GM12878 (cell line): ENCODE measurements around the gene SPAG9. TPM values are rescaled to one million over a fixed set of nuclear protein-coding genes. Genes with fewer than 3 reads are reported as not detected.
A peak's percentile ranks its signal among the peaks of the same experiment; 100 is the strongest.

Source experiments
- ATAC-seq: fragments of 200-7000 bp; cut with Tn5 transposase; 3 replicates; pipeline ENCODE4 v1.9.1; 2020; ENCODE audit warnings: mild to moderate bottlenecking, moderate library complexity
- BruUV-seq: library from RNA; stranded (reverse); fragments of 400-500 nt; replicated peaks from 2 replicates; lab custom pipeline; 2021; lab: Mats Ljungman, UMichigan
- CTCF ChIA-PET: fragments of 300-600 bp; sonication (Branson Sonifier 250); formaldehyde crosslinking; extraction: SDS; loops from one replicate; lab custom pipeline; 2021; ENCODE audit warnings: inconsistent platforms; lab: Yijun Ruan, JAX
- POLR2A ChIA-PET: fragments of 350-600 bp; formaldehyde crosslinking; extraction: SDS; loops from one replicate; lab custom pipeline; 2021; ENCODE audit warnings: inconsistent platforms; lab: Charles Lee
- RAD21 ChIA-PET: fragments of 300-600 bp; sonication (Branson Sonifier 250); formaldehyde crosslinking; loops from one replicate; lab custom pipeline; 2023; ENCODE audit warnings: antibody characterized with exemption; ENCODE audit not compliant: unreplicated experiment; lab: Charles Lee
- SMC1A ChIA-PET: fragments of 300-600 bp; sonication (Branson Sonifier 250); formaldehyde crosslinking; loops from one replicate; lab custom pipeline; 2023; ENCODE audit not compliant: unreplicated experiment, uncharacterized antibody; lab: Charles Lee
- DNase-seq: peaks from one replicate; pipeline ENCODE4 v3.0.0-alpha.2; 2011; ENCODE audit warnings: low read depth, low spot score
- FAIRE-seq: peaks from 3 replicates; lab custom pipeline; 2011; peaks lifted over from hg19 to GRCh38; lab: Jason Lieb, UNC
- H2AFZ ChIP-seq: 2 replicates; pipeline ENCODE4 v1.6.0; 2011; ENCODE audit warnings: low read depth, low read length, control low read depth; ENCODE audit not compliant: control insufficient read depth
- H3K27ac ChIP-seq: 2 replicates; pipeline ENCODE4 v1.5.1; 2011; ENCODE audit warnings: control low read depth; ENCODE audit not compliant: control insufficient read depth, insufficient read depth
- H3K27me3 ChIP-seq, 2 experiments: replicated peaks in 1 of 2; 2 replicates each; pipeline versions ENCODE4 v1.6.0 to v1.6.1; 2011; ENCODE audit warnings: low read length in 1 of 2; ENCODE audit not compliant: control insufficient read depth in 2 of 2, insufficient read depth in 2 of 2
- H3K36me3 ChIP-seq, 2 experiments: 2 replicates each; pipeline ENCODE4 v1.5.1; 2011; ENCODE audit warnings: low read length in 1 of 2; ENCODE audit not compliant: control insufficient read depth in 2 of 2, insufficient read depth in 2 of 2
- H3K4me1 ChIP-seq: 2 replicates; pipeline ENCODE4 v1.6.1; 2011; ENCODE audit warnings: mild to moderate bottlenecking, low read length, moderate library complexity, mixed read lengths; ENCODE audit not compliant: control insufficient read depth, insufficient read depth
- H3K4me2 ChIP-seq: 2 replicates; pipeline ENCODE4 v1.6.0; 2011; ENCODE audit warnings: control low read depth; ENCODE audit not compliant: control insufficient read depth, insufficient read depth
- H3K4me3 ChIP-seq: fragments of 200-600 bp; sonication (generic); 2 replicates; pipeline ENCODE4 v1.5.1; 2016
- H3K79me2 ChIP-seq: 2 replicates; pipeline ENCODE4 v1.6.0; 2011; ENCODE audit warnings: low read length; ENCODE audit not compliant: control insufficient read depth, insufficient read depth
- H3K9ac ChIP-seq: 2 replicates; pipeline ENCODE4 v1.8.0; 2011; ENCODE audit warnings: low read length, control low read depth, mixed read lengths; ENCODE audit not compliant: control insufficient read depth, insufficient read depth
- H3K9me3 ChIP-seq: replicated peaks from 3 replicates; pipeline ENCODE4 v1.5.1; 2011; ENCODE audit warnings: mild to moderate bottlenecking, low read length; ENCODE audit not compliant: control insufficient read depth, insufficient read depth
- H4K20me1 ChIP-seq: 2 replicates; pipeline ENCODE4 v1.6.0; 2011; ENCODE audit not compliant: control insufficient read depth, insufficient read depth
- ESRRA ChIP-seq: IDR thresholded peaks from 2 replicates; pipeline ENCODE4 v1.6.1; 2012; ENCODE audit warnings: mild to moderate bottlenecking, low read length, improper control_type of control experiment
- ETV6 ChIP-seq, 2 experiments: fragments of 450-650 bp in 1 of 2; IDR thresholded peaks in 1 of 2; conservative IDR thresholded peaks in 1 of 2; 2 replicates each; pipeline ENCODE4 v1.6.1; 2014; ENCODE audit warnings: antibody characterized with exemption in 1 of 2, borderline replicate concordance in 1 of 2, low read depth in 1 of 2, mild to moderate bottlenecking in 1 of 2, moderate library complexity in 1 of 2
- IKZF1 ChIP-seq: fragments of 450-650 bp; conservative IDR thresholded peaks from 2 replicates; pipeline ENCODE4 v1.6.1; 2017; ENCODE audit warnings: antibody characterized with exemption, mild to moderate bottlenecking
- RUNX3 ChIP-seq: IDR thresholded peaks from 2 replicates; pipeline ENCODE4 v1.6.1; 2012; ENCODE audit warnings: low read length, inconsistent platforms
- SP1 ChIP-seq: IDR thresholded peaks from one replicate; pipeline ENCODE4 v1.6.1; 2011; ENCODE audit warnings: low read depth, low read length
- SREBF1 ChIP-seq: IDR thresholded peaks from 2 replicates; pipeline ENCODE4 v1.6.1; 2012; ENCODE audit warnings: mild to moderate bottlenecking, low read length
- TBL1XR1 ChIP-seq: IDR thresholded peaks from 2 replicates; pipeline ENCODE4 v1.6.1; 2012; ENCODE audit warnings: low read depth, low read length, improper control_type of control experiment
- TCF3 ChIP-seq: IDR thresholded peaks from 2 replicates; pipeline ENCODE4 v1.6.1; 2012; ENCODE audit warnings: low read depth, mild to moderate bottlenecking, low read length, borderline replicate concordance; ENCODE audit not compliant: insufficient read depth
- ZZZ3 ChIP-seq: IDR thresholded peaks from 2 replicates; pipeline ENCODE4 v1.6.1; 2011; ENCODE audit warnings: low read depth; ENCODE audit not compliant: control insufficient read depth, insufficient read length
- WGBS: methylation state at CpG from one replicate; pipeline ENCODE4 v1.1.6; 2016; ENCODE audit warnings: low lambda C conversion rate; ENCODE audit not compliant: insufficient replicate concordance, insufficient coverage; ENCODE audit errors: missing lambda C conversion rate; 5-methylcytosine and 5-hydroxymethylcytosine counted together
- in situ Hi-C: fragments of 300-500 bp; cut with MboI; formaldehyde crosslinking; loops from 9 replicates; pipeline ENCODE4 v1.14.3; 2018; ENCODE audit warnings: mixed read lengths
- intact Hi-C: fragments of 100-400 bp; cut with micrococcal nuclease; formaldehyde crosslinking; loops from one replicate; pipeline ENCODE4 v1.14.2; 2022; ENCODE audit not compliant: unreplicated experiment
- polyA plus RNA-seq, 11 experiments: library from polyadenylated mRNA; depleted of rRNA in 4 of 11; unstranded in 6 of 11; stranded (reverse) in 5 of 11; fragments of >200 nt; fragmentation: Nextera tagmentation in 4 of 11; fragmentation: Illumina TruSeq in 1 of 11; extraction: Ambion mirVana in 4 of 11; extraction: Trizol in 1 of 11; gene quantifications; 1 replicate in 1 of 11; 2 replicates in 10 of 11; pipeline versions ENCODE4 v1.2.1 to v1.2.3, GENCODE V29; 2011 to 2016; ENCODE audit warnings: inconsistent platforms in 2 of 11, missing spikeins in 2 of 11, low read depth in 1 of 11
- total RNA-seq, 4 experiments: library from RNA; depleted of rRNA in 3 of 4; stranded (reverse); fragments of >200 nt in 3 of 4; fragmentation: Illumina TruSeq in 1 of 4; extraction: Trizol in 1 of 4; gene quantifications; 2 replicates each; pipeline versions ENCODE4 v1.2.1 to v1.2.3, GENCODE V29; 2013 to 2021
- TF ChIP-seq, protein P1 (sequence below): fragments of 450-650 bp; IDR thresholded peaks from 2 replicates; pipeline ENCODE4 v1.6.1; 2017; ENCODE audit warnings: mild to moderate bottlenecking, moderate library complexity

Gene SPAG9
- total and polyA plus RNA-seq, 10 of the 15 experiments (the other 5 are each of a cell fraction or from before 2014, with no cell fraction given), result 6.6 to 42.0 (median 24.9) TPM

DNA sequence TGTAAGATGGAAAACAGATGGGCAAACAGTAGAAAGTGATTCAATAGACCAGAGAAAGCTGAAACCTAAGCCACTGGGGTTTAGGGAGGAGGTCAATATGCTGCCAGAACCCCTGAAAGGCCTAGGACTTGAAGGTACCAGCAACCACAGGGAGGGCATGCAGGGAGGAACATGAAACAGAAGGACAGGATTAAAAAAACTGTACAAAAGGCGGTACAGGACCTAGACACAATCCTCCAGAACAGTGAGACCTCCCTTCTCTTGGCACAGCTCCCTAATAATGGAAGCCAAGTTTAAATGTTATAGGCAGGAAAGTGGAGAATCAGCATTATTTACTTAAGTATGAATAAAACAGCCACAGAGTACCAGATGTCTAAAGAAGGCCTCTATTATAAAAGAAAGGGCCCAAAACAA lies 105.5 kb downstream of the SPAG9 start:
- CTCF ChIA-PET, result interaction anchor here (0.9 to 2.4 kb wide), 11 partner anchors 10 to 163 kb away, joined by 3 to 16 read pairs (median 5); partner anchors contain the start of gene NME1
- intact Hi-C loops, result no loop called here
- peak; percentile 38 for FAIRE-seq

DNA sequence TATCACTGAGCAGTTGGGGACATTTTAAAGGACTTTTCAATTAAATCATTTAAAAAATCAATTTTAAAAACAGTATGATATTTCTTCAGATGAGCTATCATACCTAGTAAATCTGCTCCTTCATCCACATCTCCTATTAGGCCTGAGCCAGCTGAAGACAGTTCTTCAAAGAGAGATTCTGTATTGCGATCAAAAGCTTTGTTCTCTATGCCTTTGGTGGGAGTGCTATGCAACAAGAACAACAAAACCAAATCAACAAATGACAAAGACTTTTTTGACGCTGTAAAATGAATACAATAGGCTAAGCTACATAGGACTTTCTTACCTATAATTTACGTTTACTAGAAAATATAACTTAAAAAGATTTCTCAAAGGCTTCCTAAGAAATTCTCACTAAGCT lies 106.5 kb downstream of the SPAG9 start:
- H3K36me3 ChIP-seq, result peaks cover 2 to 12% of the 10 kb centered on the region in 2 experiments; a peak in 3 of 4 replicates
- in situ Hi-C loops (no loop called here), intact Hi-C loops (no loop called here)
- BruUV-seq, result no TSS peak
- H3K4me3 ChIP-seq, result no peak overlapping the region
- no peaks in the 10 kb centered on the region for H3K79me2 ChIP-seq
- no peaks in the 10 kb centered on the region for H4K20me1 ChIP-seq
- no peak overlapping the region for H2AFZ ChIP-seq
- ChIA-PET CTCF (interaction anchor here (0.9 to 2.4 kb wide), 11 partner anchors 9 to 162 kb away, joined by 3 to 16 read pairs (median 5); partner anchors contain the start of gene NME1), RAD21 (interaction anchor here (0.8 to 1.2 kb wide), 4 partner anchors 12 to 78 kb away, joined by 3 to 5 read pairs (median 3); no protein-coding TSS in a partner anchor), SMC1A (interaction anchor here (0.8 to 1.9 kb wide), 10 partner anchors 9 to 139 kb away, joined by 3 to 16 read pairs (median 6); partner anchors contain the start of gene NME1), POLR2A (interaction anchor here (0.6 to 1.3 kb wide), 4 partner anchors 10 to 129 kb away, joined by 3 to 4 read pairs (median 4); no protein-coding TSS in a partner anchor)
- WGBS, result 95% methylated on average over 3 of the region's 3 CpGs
- H3K9me3 ChIP-seq, result no peaks in the 10 kb centered on the region
- H3K27ac ChIP-seq, result no peak overlapping the region
- no peak for DNase-seq
- no peaks in the 10 kb centered on the region for H3K4me1 ChIP-seq
- no peak overlapping the region for H3K4me2 ChIP-seq
- peak; percentile 35 for FAIRE-seq
- no peak overlapping the region for H3K9ac ChIP-seq
- no peaks in the 10 kb centered on the region for H3K27me3 ChIP-seq
- no peak for ATAC-seq
- no peak for TF ChIP-seq SREBF1
- TF ChIP-seq ZZZ3, result no peak
- no peak for TF ChIP-seq SP1
- TF ChIP-seq ESRRA, result no peak
- no peak for TF ChIP-seq ETV6 (conservative IDR thresholded peaks at IDR 0.05 in 1 of 2, IDR thresholded peaks at IDR 0.05 in 1 of 2; ENCODE audit: borderline replicate concordance in 1 of 2, low read depth in 1 of 2)
- no peak for TF ChIP-seq TCF3
- TF ChIP-seq TBL1XR1, result no peak
- TF ChIP-seq, protein P1, sequence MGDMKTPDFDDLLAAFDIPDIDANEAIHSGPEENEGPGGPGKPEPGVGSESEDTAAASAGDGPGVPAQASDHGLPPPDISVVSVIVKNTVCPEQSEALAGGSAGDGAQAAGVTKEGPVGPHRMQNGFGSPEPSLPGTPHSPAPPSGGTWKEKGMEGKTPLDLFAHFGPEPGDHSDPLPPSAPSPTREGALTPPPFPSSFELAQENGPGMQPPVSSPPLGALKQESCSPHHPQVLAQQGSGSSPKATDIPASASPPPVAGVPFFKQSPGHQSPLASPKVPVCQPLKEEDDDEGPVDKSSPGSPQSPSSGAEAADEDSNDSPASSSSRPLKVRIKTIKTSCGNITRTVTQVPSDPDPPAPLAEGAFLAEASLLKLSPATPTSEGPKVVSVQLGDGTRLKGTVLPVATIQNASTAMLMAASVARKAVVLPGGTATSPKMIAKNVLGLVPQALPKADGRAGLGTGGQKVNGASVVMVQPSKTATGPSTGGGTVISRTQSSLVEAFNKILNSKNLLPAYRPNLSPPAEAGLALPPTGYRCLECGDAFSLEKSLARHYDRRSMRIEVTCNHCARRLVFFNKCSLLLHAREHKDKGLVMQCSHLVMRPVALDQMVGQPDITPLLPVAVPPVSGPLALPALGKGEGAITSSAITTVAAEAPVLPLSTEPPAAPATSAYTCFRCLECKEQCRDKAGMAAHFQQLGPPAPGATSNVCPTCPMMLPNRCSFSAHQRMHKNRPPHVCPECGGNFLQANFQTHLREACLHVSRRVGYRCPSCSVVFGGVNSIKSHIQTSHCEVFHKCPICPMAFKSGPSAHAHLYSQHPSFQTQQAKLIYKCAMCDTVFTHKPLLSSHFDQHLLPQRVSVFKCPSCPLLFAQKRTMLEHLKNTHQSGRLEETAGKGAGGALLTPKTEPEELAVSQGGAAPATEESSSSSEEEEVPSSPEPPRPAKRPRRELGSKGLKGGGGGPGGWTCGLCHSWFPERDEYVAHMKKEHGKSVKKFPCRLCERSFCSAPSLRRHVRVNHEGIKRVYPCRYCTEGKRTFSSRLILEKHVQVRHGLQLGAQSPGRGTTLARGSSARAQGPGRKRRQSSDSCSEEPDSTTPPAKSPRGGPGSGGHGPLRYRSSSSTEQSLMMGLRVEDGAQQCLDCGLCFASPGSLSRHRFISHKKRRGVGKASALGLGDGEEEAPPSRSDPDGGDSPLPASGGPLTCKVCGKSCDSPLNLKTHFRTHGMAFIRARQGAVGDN, result no peak

More for the DNA sequence above, 105.5 kb downstream of the SPAG9 start:
- no peak overlapping the region for H2AFZ ChIP-seq
- BruUV-seq, result no TSS peak
- no peak overlapping the region for H3K4me2 ChIP-seq
- WGBS, result 80% methylated on average over 1 of the region's 1 CpG
- no peaks in the 10 kb centered on the region for H3K27me3 ChIP-seq
- no peak for ATAC-seq
- TF ChIP-seq IKZF1 (no peak), RUNX3 (0 out of 2 replicates have a peak, but pooled peaks have one; percentile 9)
- no peak overlapping the region for H3K4me3 ChIP-seq
- DNase-seq, result no peak
- no peaks in the 10 kb centered on the region for H3K79me2 ChIP-seq
- ChIA-PET RAD21 (interaction anchor here (0.8 to 1.2 kb wide), 3 partner anchors 13 to 42 kb away, joined by 3 to 5 read pairs (median 3); no protein-coding TSS in a partner anchor), SMC1A (interaction anchor here (0.8 to 1.8 kb wide), 7 partner anchors 10 to 101 kb away, joined by 3 to 16 read pairs (median 7); no protein-coding TSS in a partner anchor), POLR2A (interaction anchor here (0.8 to 1.3 kb wide), 3 partner anchors 11 to 15 kb away, joined by 3 to 4 read pairs (median 3); no protein-coding TSS in a partner anchor)
- in situ Hi-C loops, result no loop called here
- H3K4me1 ChIP-seq, result no peaks in the 10 kb centered on the region
- peaks cover 2 to 12% of the 10 kb centered on the region in 2 experiments; a peak in 3 of 4 replicates for H3K36me3 ChIP-seq
- no peak overlapping the region for H3K9ac ChIP-seq
- peak overlapping the region; percentile 42; the same call in 1 of the 2 replicates for H3K27ac ChIP-seq
- no peaks in the 10 kb centered on the region for H4K20me1 ChIP-seq
- H3K9me3 ChIP-seq, result no peaks in the 10 kb centered on the region
